B cell (primary cell): Measurements from ENCODE around the gene CCDC80.

Source experiments
- CTCF ChIP-seq: fragments of 200-600 bp; IDR thresholded peaks from one replicate; pipeline ENCODE4 v1.8.0; 2022; ENCODE audit warnings: antibody characterized with exemption, mild to moderate bottlenecking
- EZH2 ChIP-seq: IDR thresholded peaks from 2 replicates; pipeline ENCODE4 v1.6.1; 2012; ENCODE audit warnings: borderline replicate concordance, low read depth, mild to moderate bottlenecking, moderate library complexity, low read length; ENCODE audit not compliant: insufficient read depth, poor library complexity, severe bottlenecking

- TF ChIP-seq CTCF, result no peak
- no peak for TF ChIP-seq EZH2
These were observed 8.5 kb upstream of the CCDC80 start for GRCh38 chr3:112649478-112649735.
